Measurements from ENCODE around the gene MICU2. TPM values are rescaled to one million over a fixed set of nuclear protein-coding genes. Genes with fewer than 3 reads are reported as not detected.

Gene MICU2
- total and polyA plus RNA-seq, 10 of the 15 experiments (the other 5 are each of a cell fraction or from before 2014, with no cell fraction given) = 17.7 to 56.6 (median 43.8) TPM

GRCh38 chr13:21539687-21540086 is 64.3 kb downstream of the MICU2 start:
- no peak overlapping the region for H2AFZ ChIP-seq (ENCODE audit: control insufficient read depth, low read depth, low read length)
- no peak for ATAC-seq
- BruUV-seq (replicated peaks) = no TSS peak
- intact Hi-C loops (cut with micrococcal nuclease; ENCODE audit: unreplicated experiment) = no loop called here
- no peak overlapping the region for H3K4me3 ChIP-seq
- H3K36me3 ChIP-seq (ENCODE audit: control insufficient read depth in 2 of 2, insufficient read depth in 2 of 2, low read length in 1 of 2) = peaks cover 0 to 3% of the 10 kb centered on the region in 2 experiments; a peak in 2 of 4 replicates
- ChIA-PET POLR2A (no interaction called here), SMC1A (ENCODE audit: uncharacterized antibody, unreplicated experiment) (interaction anchor here (1.2 to 1.4 kb wide), 2 partner anchors 8 to 18 kb away, joined by 3 to 4 read pairs; no protein-coding TSS in a partner anchor), RAD21 (ENCODE audit: unreplicated experiment) (interaction anchor here (0.9 kb wide), 1 partner anchor 11 kb away, joined by 3 read pairs; no protein-coding TSS in a partner anchor), CTCF (interaction anchor here (1.6 kb wide), 1 partner anchor 18 kb away, joined by 7 read pairs; no protein-coding TSS in a partner anchor)
- H3K27me3 ChIP-seq (replicated peaks in 1 of 2; ENCODE audit: control insufficient read depth in 2 of 2, insufficient read depth in 2 of 2, low read length in 1 of 2) = no peaks in the 10 kb centered on the region
- no peak for DNase-seq (ENCODE audit: low read depth, low spot score)
- no peaks in the 10 kb centered on the region; the same call in 1 of the 2 replicates for H3K79me2 ChIP-seq (ENCODE audit: control insufficient read depth, insufficient read depth, low read length)
- TF ChIP-seq JUNB (IDR thresholded peaks at IDR 0.05) (peak; percentile 18; the same call in 1 of the 2 replicates), LARP7 (IDR thresholded peaks at IDR 0.05) (no peak)
- H3K9me3 ChIP-seq (replicated peaks; ENCODE audit: control insufficient read depth, insufficient read depth, low read length) = no peaks in the 10 kb centered on the region
- FAIRE-seq = peak; percentile 57
- H3K9ac ChIP-seq (ENCODE audit: control insufficient read depth, insufficient read depth, low read length) = no peak overlapping the region
- in situ Hi-C loops (cut with MboI) = no loop called here
- H3K4me2 ChIP-seq (ENCODE audit: control insufficient read depth, insufficient read depth) = no peak overlapping the region
- peaks cover 8% of the 10 kb centered on the region; the same call in 1 of the 2 replicates for H3K4me1 ChIP-seq (ENCODE audit: control insufficient read depth, insufficient read depth, low read length)
- no peaks in the 10 kb centered on the region for H4K20me1 ChIP-seq (ENCODE audit: control insufficient read depth, insufficient read depth)
- H3K27ac ChIP-seq (ENCODE audit: control insufficient read depth, insufficient read depth) = no peak overlapping the region

- H3K36me3 ChIP-seq (ENCODE audit: control insufficient read depth in 2 of 2, insufficient read depth in 2 of 2, low read length in 1 of 2) = peaks cover 0 to 3% of the 10 kb centered on the region in 2 experiments; a peak in 2 of 4 replicates
- ATAC-seq (no peak), DNase-seq (ENCODE audit: low read depth, low spot score) (no peak), FAIRE-seq (no peak)
- no TSS peak for BruUV-seq (replicated peaks)
- RAD21 ChIA-PET (ENCODE audit: unreplicated experiment) = no interaction called here
- no peak overlapping the region for H3K4me3 ChIP-seq
- SMC1A ChIA-PET (ENCODE audit: uncharacterized antibody, unreplicated experiment) = no interaction called here
- no peaks in the 10 kb centered on the region; the same call in 1 of the 2 replicates for H3K79me2 ChIP-seq (ENCODE audit: control insufficient read depth, insufficient read depth, low read length)
- H3K4me1 ChIP-seq (ENCODE audit: control insufficient read depth, insufficient read depth, low read length) = peaks cover 8% of the 10 kb centered on the region; the same call in 1 of the 2 replicates
- no peaks in the 10 kb centered on the region for H3K27me3 ChIP-seq (replicated peaks in 1 of 2; ENCODE audit: control insufficient read depth in 2 of 2, insufficient read depth in 2 of 2, low read length in 1 of 2)
- TF ChIP-seq CHD2 (IDR thresholded peaks at IDR 0.05; ENCODE audit: borderline replicate concordance, low read depth, low read length) (no peak), SMAD1 (IDR thresholded peaks at IDR 0.05; ENCODE audit: low read depth, partially characterized antibody) (no peak), RCOR1 (conservative IDR thresholded peaks at IDR 0.05; ENCODE audit: low read depth, low read length) (no peak), POU2F2 (IDR thresholded peaks at IDR 0.05; ENCODE audit: borderline replicate concordance, low read depth, low read length) (no peak), CBFB (IDR thresholded peaks at IDR 0.05; ENCODE audit: low read depth) (no peak), ZNF384 (IDR thresholded peaks at IDR 0.05; ENCODE audit: borderline replicate concordance, low read depth, low read length) (no peak), ESRRA (IDR thresholded peaks at IDR 0.05; ENCODE audit: low read length) (no peak), PKNOX1 (IDR thresholded peaks at IDR 0.05) (no peak), SMC3 (IDR thresholded peaks at IDR 0.05; ENCODE audit: borderline replicate concordance, low read length) (no peak), ATF7 (IDR thresholded peaks at IDR 0.05; ENCODE audit: low read depth) (no peak)
- in situ Hi-C loops (cut with MboI) = no loop called here
- intact Hi-C loops (cut with micrococcal nuclease; ENCODE audit: unreplicated experiment) = no loop called here
- POLR2A ChIA-PET = no interaction called here
- no peak overlapping the region for H2AFZ ChIP-seq (ENCODE audit: control insufficient read depth, low read depth, low read length)
- no peak overlapping the region for H3K9ac ChIP-seq (ENCODE audit: control insufficient read depth, insufficient read depth, low read length)
- H3K9me3 ChIP-seq (replicated peaks; ENCODE audit: control insufficient read depth, insufficient read depth, low read length) = no peaks in the 10 kb centered on the region
- H3K4me2 ChIP-seq (ENCODE audit: control insufficient read depth, insufficient read depth) = no peak overlapping the region
- H4K20me1 ChIP-seq (ENCODE audit: control insufficient read depth, insufficient read depth) = no peaks in the 10 kb centered on the region
- CTCF ChIA-PET = interaction anchor here (1.6 kb wide), 1 partner anchor 19 kb away, joined by 7 read pairs; no protein-coding TSS in a partner anchor
- no peak overlapping the region for H3K27ac ChIP-seq (ENCODE audit: control insufficient read depth, insufficient read depth)
- 88% methylated on average over 1 of the region's 1 CpG for WGBS (ENCODE audit: insufficient coverage, insufficient replicate concordance, low lambda C conversion rate, missing lambda C conversion rate)
Observed at GRCh38 chr13:21538753-21539152, 65.2 kb downstream of the MICU2 start.

Data from GM12878 (cell line).